IgD-negative memory B cell (primary cell): ENCODE results near the gene NCOA7. TPM values are rescaled to one million over a fixed set of nuclear protein-coding genes. Genes with fewer than 3 reads are reported as not detected.
A peak's percentile ranks its signal among the peaks of the same experiment; 100 is the strongest.
"Not testable (repeated sequence)": the region's sequence is repeated elsewhere in the genome, so short reads cannot be mapped to it uniquely, and the experiment has no call there.

ENCODE experiments used
- H3K27ac Mint-ChIP-seq, 3 donors: one replicate each; pipeline ENCODE4 v1.8.0; 2020 to 2022; ENCODE audit warnings: mild to moderate bottlenecking in 3 of 3, mixed read lengths in 3 of 3, moderate library complexity in 1 of 3
- H3K27me3 Mint-ChIP-seq: one replicate; pipeline ENCODE4 v1.8.0; 2021; ENCODE audit warnings: mixed read lengths
- H3K36me3 Mint-ChIP-seq: one replicate; pipeline ENCODE4 v1.8.0; 2020; ENCODE audit warnings: mild to moderate bottlenecking, mixed read lengths
- H3K4me1 Mint-ChIP-seq, 3 donors: one replicate each; pipeline ENCODE4 v1.8.0; 2020 to 2022; ENCODE audit warnings: mixed read lengths in 3 of 3, mild to moderate bottlenecking in 1 of 3
- H3K4me3 Mint-ChIP-seq, 4 donors: one replicate each; pipeline ENCODE4 v1.8.0; 2020 to 2022; ENCODE audit warnings: mild to moderate bottlenecking in 4 of 4, mixed read lengths in 4 of 4, moderate library complexity in 3 of 4
- H3K9me3 Mint-ChIP-seq, 3 donors: one replicate each; pipeline ENCODE4 v1.8.0; 2020 to 2021; ENCODE audit warnings: mixed read lengths in 3 of 3, mild to moderate bottlenecking in 1 of 3
- polyA plus RNA-seq: library from polyadenylated mRNA; unstranded; fragments of 300-500 nt; fragmentation: Illumina TruSeq; gene quantifications from one replicate; pipeline ENCODE4 v1.2.3, GENCODE V29; 2021

The NCOA7 gene
- polyA plus RNA-seq, 1 donor from 2014 or later: 35.6 TPM

DNA sequence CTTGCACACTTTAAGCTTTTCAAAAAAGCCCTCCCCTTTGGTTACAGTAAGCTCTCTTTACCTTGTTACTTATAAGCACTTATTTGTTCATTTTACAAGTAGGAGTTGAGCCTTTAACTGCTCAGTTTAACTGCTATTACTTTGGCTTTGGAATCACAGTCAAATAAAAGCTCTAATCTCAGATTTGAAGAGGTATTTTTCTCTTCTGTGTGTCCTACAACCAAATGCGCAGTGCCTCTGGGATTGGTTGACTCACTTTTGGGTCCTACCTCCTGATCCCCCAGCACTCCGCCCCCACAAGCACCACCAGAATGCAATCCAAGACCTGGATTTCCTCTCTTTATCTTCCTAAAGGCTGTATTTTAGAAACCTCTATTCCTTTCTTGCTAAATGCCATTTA, 2.5 kb downstream of the NCOA7 start:
- no peaks in the 10 kb centered on the region for H3K9me3 Mint-ChIP-seq
- peaks cover 39 to 60% (median 41%) of the 10 kb centered on the region in 3 donors for H3K4me1 Mint-ChIP-seq
- no peaks in the 10 kb centered on the region for H3K27me3 Mint-ChIP-seq
- peak overlapping the region; percentile 12 to 72 (median 56) for H3K4me3 Mint-ChIP-seq
- H3K36me3 Mint-ChIP-seq: no peaks in the 10 kb centered on the region
- peak overlapping the region in 2 of 3 donors; percentile 13 to 47 for H3K27ac Mint-ChIP-seq

DNA sequence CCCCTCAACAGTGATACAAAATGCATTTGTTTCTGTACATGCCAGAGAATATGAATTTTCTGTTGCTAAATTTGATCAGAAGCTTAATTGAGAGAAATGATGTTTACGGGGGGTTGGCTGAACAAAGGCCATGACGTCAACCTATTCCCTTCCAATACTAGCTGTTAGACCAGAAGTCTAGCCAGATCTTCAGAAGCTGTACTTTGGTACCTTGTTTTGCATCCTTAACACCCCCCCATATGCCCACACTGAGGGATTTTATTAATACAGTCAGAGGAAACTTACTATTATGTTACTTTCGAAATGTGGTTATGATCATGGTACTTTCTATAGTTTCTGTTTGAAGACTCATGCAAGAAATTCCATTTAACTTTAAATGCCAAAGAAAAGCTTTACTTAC, 3.1 kb downstream of the NCOA7 start:
- Mint-ChIP-seq H3K4me3 (peak overlapping the region in 3 of 4 donors; percentile 42 to 72 (median 69)), H3K27ac (peak overlapping the region in 2 of 3 donors; percentile 13 to 47), H3K27me3 (no peaks in the 10 kb centered on the region), H3K4me1 (peaks cover 41 to 60% (median 41%) of the 10 kb centered on the region in 3 donors), H3K36me3 (no peaks in the 10 kb centered on the region), H3K9me3 (no peaks in the 10 kb centered on the region)

DNA sequence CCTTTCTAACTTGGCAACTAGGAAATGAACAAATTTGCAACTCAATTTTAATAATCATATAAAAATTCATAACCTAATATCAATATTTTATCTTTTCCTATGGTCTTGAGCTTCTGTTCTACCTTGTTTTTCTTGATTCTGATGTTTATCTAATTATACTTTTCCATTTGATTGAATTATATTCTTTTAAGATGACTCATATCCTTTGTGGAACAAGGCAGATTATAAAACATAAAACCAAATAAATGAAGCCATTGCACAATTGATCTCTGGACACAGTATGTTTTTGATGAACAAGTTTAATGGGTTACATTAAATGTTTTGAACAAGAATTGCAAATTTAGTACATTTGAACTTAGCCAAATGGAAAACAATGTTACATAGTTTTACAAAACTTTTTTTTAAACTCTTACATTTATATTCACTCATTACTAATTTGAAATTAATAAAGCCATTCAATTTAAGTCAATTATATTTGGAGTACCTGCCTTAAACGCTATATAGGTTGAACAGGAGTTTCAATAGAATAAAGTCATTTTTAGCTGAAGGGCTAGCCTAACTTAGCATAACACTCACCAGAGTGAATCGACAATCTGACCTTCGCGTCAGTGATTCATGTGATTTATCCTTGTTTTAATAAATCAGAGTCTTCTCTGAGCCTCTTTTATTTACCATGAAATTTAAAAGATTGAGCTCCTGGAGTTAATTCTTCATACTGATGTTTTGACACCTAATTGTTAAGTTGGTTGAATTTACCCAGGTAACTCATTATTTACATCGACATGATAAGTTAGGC, 3.8 kb downstream of the NCOA7 start:
- Mint-ChIP-seq H3K27ac (no peak overlapping the region), H3K27me3 (no peaks in the 10 kb centered on the region), H3K36me3 (no peaks in the 10 kb centered on the region), H3K9me3 (no peaks in the 10 kb centered on the region), H3K4me3 (no peak overlapping the region), H3K4me1 (peaks cover 37 to 59% (median 39%) of the 10 kb centered on the region in 3 donors)

DNA sequence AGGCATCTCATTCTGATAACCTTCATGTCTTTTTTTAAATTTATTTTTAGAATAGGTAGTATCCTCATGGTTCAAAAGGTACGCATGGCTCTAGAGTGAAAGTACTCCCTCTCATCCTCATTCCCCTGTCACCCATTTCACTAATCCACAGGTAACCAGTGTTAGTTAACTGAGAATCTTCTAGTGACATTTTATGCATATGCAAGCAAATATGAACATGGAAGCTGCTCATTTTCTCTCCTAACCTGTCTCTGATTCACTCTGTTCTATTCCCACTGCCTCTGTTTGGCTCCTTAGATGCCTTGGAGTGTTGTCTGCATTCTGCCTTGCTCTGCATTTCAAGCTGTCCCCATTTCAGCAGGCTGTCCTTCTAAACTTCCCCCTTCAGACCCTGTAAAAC, 4.5 kb downstream of the NCOA7 start:
- H3K27ac Mint-ChIP-seq: no peak overlapping the region
- peaks cover 35 to 61% (median 37%) of the 10 kb centered on the region in 3 donors for H3K4me1 Mint-ChIP-seq
- no peaks in the 10 kb centered on the region for H3K36me3 Mint-ChIP-seq
- H3K4me3 Mint-ChIP-seq: no peak overlapping the region
- H3K27me3 Mint-ChIP-seq: no peaks in the 10 kb centered on the region
- no peaks in the 10 kb centered on the region for H3K9me3 Mint-ChIP-seq

DNA sequence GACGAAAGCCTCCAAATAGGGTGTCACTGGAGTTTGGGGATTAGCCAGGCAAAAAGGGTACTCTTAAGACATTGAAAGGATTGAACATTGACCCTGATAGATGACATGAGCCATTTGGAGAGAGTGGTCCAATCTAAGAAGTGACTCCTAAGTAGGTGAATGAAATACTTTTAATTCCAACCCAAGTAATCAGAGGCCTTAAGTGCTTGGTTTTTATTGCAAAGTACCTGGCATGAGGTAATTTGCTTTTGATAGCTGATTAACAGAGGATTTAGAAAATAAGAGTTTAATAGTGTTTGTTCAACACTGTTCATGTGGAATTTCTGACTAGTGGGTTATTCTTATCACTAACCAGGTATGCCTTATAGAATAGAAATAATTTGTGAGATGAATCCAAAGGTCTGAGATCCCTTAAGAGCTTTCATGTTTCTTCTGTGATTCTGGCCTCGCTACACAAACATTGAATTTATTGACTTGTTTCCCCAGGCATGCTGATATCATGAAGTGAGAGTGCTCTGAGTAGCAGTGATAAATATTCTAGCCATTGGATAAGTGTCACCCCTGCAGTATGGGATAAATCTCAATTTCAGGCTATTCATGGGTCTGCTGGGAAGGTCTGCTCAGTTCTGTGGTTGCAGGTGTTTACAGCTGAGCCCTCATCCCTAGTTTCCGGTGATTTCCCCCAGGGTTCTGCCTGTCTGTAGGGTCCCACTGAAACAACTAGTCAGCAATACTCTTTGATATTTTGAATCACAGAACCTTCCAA, 6.5 kb downstream of the NCOA7 start:
- H3K9me3 Mint-ChIP-seq: no peaks in the 10 kb centered on the region
- peak overlapping the region; percentile 10 to 80 (median 58) for H3K4me3 Mint-ChIP-seq
- H3K27me3 Mint-ChIP-seq: no peaks in the 10 kb centered on the region
- peak overlapping the region in 1 of 3 donors; percentile 16 for H3K27ac Mint-ChIP-seq
- no peaks in the 10 kb centered on the region for H3K36me3 Mint-ChIP-seq
- H3K4me1 Mint-ChIP-seq: peaks cover 37 to 56% (median 42%) of the 10 kb centered on the region in 3 donors

DNA sequence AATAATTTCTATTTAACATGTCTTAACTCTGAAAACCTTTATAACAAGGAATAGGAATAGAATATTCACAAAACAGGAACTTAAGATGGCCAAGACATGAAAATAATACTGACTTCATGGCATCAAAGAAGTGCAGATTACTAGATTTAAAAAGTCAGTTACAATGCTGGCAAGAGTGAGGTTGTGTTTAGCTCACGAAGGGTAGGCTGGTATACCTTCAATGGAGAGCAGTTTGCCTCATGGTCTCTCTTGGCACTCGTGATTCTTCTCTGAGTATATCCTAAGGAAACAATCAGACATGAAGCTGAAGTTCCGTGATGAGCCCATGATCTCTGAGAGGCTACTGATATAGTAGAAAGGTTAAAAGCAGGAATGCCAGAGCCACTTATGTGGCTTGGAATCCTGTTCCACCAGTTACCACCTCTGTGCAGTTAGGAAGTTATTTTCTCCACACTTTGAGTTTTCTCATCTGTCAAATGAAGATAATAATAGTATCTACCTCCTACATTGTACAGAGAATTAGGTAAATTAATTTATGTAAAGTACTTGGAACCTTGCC, 7.2 kb downstream of the NCOA7 start:
- Mint-ChIP-seq H3K36me3 (no peaks in the 10 kb centered on the region), H3K4me3 (peak overlapping the region; percentile 10 to 80 (median 58)), H3K4me1 (peaks cover 42 to 57% (median 46%) of the 10 kb centered on the region in 3 donors), H3K27me3 (no peaks in the 10 kb centered on the region), H3K9me3 (no peaks in the 10 kb centered on the region), H3K27ac (peak overlapping the region in 1 of 3 donors; percentile 16)

DNA sequence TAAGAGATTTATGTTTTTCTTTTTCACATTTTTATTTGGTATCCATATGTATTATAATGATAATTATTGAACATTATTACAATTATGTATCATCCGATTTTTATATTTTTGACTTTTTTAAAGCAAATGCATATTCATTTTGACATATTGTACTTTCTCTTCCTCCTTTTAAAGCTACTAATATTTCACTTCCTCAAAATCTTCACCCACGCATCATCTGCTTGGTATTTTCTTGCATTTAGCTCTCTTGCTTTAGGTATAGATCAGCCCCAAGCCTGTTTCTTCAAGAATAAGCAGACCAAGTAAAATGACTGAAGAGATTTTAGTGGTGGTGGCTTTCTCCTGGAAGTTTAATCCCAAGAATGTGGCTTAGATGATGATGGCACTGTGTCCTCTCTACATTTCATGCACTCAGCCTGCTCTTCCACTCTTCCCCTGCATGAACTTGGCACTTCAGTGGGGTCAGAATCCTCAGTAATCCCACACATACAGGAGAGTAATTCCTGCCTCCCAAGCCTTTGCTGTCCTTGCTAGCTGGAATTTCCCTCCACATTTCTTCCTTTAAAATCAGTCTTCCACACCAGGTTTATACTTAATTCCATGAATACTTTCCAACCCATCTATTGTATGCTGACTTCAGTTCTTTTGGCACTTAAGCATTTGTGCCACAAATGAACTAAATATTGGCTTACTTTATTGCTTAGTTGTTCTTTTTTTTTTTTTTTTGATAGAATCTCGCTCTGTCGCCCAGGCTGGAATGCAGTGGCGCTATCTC, 8.2 kb downstream of the NCOA7 start:
- no peaks in the 10 kb centered on the region for H3K27me3 Mint-ChIP-seq
- H3K4me1 Mint-ChIP-seq: peaks cover 41 to 58% (median 46%) of the 10 kb centered on the region in 3 donors
- no peaks in the 10 kb centered on the region for H3K9me3 Mint-ChIP-seq
- H3K27ac Mint-ChIP-seq: peak overlapping the region; percentile 2 to 90 (median 6)
- H3K36me3 Mint-ChIP-seq: no peaks in the 10 kb centered on the region
- H3K4me3 Mint-ChIP-seq: peak overlapping the region; percentile 31 to 75 (median 56)

DNA sequence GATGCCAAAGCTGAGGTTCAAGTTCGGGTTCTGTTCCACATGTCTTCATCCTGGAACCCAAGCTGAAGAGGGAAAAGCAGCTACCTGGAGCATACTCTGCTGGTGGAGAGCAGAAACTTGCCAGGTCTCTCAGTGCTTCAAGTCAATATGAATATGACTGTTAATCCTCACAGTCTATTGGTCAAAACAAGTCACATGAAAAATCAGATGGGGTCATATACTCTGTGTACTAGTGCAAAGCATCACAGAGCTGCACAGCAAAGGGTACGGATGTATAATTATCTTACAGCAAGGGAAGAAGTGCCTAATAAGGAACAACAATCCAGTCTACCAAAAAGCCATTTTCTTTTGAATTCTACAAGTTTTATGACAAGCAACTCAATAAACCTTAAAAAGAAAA, 11.6 kb downstream of the NCOA7 start:
- Mint-ChIP-seq H3K27ac (no peak overlapping the region), H3K4me3 (peak overlapping the region in 1 of 4 donors; percentile 61), H3K27me3 (no peaks in the 10 kb centered on the region), H3K36me3 (no peaks in the 10 kb centered on the region), H3K9me3 (no peaks in the 10 kb centered on the region), H3K4me1 (peaks cover 55 to 61% (median 56%) of the 10 kb centered on the region in 3 donors)

DNA sequence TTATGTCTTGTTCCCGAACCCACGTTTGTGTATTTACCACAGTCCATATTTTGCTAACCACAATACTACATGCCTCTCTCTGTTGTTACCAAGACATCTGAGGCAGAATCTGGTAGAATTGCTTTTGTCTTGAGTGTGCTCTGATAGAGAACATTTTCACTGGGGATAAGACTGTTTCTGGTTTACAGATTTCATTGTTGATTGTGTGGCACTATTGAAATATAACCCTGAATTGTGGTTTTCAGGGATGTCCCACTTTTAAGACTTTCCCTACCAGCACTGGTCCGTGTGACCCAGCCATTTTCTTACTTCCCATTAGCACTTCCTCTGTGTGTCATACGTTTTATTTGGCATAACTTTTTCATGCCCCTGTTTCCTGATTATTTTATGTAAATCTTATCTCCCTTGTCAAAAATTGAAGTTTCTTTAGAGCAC, 12.2 kb downstream of the NCOA7 start:
- Mint-ChIP-seq H3K4me1 (peaks cover 49 to 61% (median 57%) of the 10 kb centered on the region in 3 donors), H3K36me3 (no peaks in the 10 kb centered on the region), H3K27me3 (no peaks in the 10 kb centered on the region), H3K27ac (peak overlapping the region in 2 of 3 donors; percentile 29 to 55), H3K4me3 (peak overlapping the region in 2 of 4 donors; percentile 48 to 61), H3K9me3 (no peaks in the 10 kb centered on the region)

DNA sequence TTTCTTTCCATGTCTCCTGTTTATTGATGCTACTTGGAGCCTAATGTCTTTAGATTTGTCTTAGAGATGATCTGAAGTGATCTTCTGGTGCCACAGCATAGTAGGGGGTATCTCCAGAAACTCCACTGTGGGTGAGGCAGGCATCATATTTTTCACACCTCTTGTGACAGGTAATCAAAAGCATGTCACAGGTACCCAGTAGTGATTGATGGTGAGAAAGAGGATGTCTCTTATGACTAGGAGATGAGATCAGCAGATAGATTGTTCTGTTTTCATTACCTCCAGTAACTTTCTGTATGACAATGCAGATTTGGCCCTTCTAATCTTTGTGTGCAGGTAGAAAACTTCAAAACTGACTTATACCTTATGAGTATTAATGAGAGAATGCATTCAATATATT, 13.5 kb downstream of the NCOA7 start:
- Mint-ChIP-seq H3K27ac (no peak overlapping the region), H3K4me1 (peaks cover 53 to 65% (median 60%) of the 10 kb centered on the region in 3 donors), H3K4me3 (peak overlapping the region in 1 of 4 donors; percentile 3), H3K9me3 (no peaks in the 10 kb centered on the region), H3K27me3 (peaks cover 2% of the 10 kb centered on the region), H3K36me3 (no peaks in the 10 kb centered on the region)

DNA sequence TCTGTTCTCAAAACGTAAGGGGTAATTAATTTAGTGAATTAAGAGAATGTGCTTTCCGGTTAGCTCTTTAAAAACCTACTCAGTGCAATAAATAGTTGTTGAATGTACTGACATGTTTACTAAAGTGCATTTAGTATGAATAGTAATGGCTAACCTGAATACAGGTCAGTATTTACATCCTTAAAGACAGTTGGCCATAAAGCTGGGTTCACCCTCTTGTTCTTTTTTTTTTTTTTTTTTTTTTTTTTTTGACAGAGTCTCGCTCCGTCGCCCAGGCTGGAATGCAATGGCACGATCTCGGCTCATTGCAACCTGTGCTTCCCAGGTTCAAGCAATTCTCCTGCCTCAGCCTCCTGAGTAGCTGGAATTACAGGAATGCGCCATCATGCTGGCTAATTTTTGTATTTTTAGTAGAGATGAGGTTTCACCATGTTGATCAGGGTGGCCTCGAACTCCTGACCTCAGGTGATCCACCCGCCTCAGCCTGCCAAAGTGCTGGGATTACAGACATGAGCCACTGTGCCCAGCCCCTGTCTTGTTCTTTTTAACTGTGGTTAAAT, 14.2 kb downstream of the NCOA7 start:
- not testable (repeated sequence) for H3K27me3 Mint-ChIP-seq, H3K9me3 Mint-ChIP-seq, H3K27ac Mint-ChIP-seq, H3K36me3 Mint-ChIP-seq, H3K4me3 Mint-ChIP-seq
- H3K4me1 Mint-ChIP-seq: peaks cover 57 to 69% (median 63%) of the 10 kb centered on the region in 3 donors

DNA sequence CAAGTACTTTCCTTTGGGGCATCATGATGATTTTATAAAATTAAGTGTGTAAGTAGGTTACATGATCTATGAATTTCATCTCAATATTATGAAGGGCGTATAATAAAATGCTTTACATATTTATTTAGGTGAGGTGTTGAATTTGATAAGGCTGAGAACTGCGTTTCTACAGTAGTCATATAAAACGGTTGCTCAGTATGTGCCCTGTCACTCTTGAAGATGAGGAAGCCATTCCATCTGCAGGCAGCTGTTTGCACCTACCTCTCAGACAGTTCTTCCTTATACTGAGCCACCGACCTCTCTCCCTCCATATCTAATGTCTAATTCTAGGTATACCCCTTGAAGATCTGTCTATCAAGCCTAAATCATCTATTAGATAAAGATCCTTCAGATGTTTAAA, 16.1 kb downstream of the NCOA7 start:
- Mint-ChIP-seq H3K9me3 (no peaks in the 10 kb centered on the region), H3K4me3 (peak overlapping the region in 2 of 4 donors; percentile 1 to 11), H3K4me1 (peaks cover 68 to 74% (median 70%) of the 10 kb centered on the region in 3 donors), H3K36me3 (no peaks in the 10 kb centered on the region), H3K27ac (peak overlapping the region in 1 of 3 donors; percentile 13), H3K27me3 (peaks cover 2% of the 10 kb centered on the region)

DNA sequence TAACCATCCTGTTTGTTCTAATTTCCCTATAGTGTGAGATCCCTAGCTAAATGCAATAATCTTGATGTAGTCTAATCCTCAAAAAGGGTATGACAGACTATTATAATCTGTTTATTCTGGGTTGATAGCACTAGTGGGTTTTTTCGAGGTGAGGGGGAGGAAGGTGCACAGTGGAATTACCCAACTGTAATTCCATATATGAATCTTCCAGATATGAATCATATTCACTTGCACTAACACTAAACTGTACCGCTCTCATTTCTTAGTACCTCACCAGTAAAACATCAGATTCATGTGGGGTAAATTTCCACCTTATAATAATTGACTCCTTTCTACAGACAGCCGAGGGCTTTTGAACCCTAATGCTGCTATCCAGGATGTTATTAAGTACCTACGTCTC, 16.5 kb downstream of the NCOA7 start:
- H3K9me3 Mint-ChIP-seq: no peaks in the 10 kb centered on the region
- peaks cover 68 to 77% (median 71%) of the 10 kb centered on the region in 3 donors for H3K4me1 Mint-ChIP-seq
- no peaks in the 10 kb centered on the region for H3K36me3 Mint-ChIP-seq
- peaks cover 2% of the 10 kb centered on the region for H3K27me3 Mint-ChIP-seq
- peak overlapping the region in 1 of 4 donors; percentile 1 for H3K4me3 Mint-ChIP-seq
- peak overlapping the region in 1 of 3 donors; percentile 13 for H3K27ac Mint-ChIP-seq

DNA sequence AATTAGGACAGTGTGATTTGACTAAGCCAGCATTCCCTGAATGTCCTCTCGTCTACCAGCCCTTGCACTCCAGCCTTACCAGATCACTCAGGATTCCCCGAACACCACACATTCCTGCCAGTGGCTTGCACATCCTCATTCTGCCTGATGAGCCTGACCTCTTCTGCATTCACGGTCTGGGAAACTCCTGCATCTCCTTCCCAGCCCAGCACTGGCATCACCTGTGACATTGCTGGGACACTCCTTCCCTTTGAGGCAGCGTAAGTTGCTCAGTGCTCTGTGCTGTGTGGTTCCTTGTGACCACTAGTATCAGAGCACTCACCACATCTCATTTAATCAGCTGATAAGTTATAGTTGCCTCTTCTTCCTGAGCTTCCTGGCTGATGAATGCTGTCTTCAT, 17.3 kb downstream of the NCOA7 start:
- Mint-ChIP-seq H3K4me1 (peaks cover 70 to 75% (median 70%) of the 10 kb centered on the region in 3 donors), H3K9me3 (no peaks in the 10 kb centered on the region), H3K36me3 (no peaks in the 10 kb centered on the region), H3K27me3 (peaks cover 2% of the 10 kb centered on the region), H3K4me3 (peak overlapping the region in 2 of 4 donors; percentile 47 to 48), H3K27ac (peak overlapping the region in 1 of 3 donors; percentile 33)
